HEK293 (cell line): ENCODE data around the gene GRB10.

Source experiments
- ATF2 ChIP-seq: fragments of 450-650 bp; formaldehyde crosslinking; IDR thresholded peaks from 2 replicates; pipeline ENCODE4 v1.5.1; 2016; ENCODE audit warnings: missing biosample characterization, missing genetic modification characterization, low read depth
- CTCF ChIP-seq: fragments of 450-650 bp; formaldehyde crosslinking; IDR thresholded peaks from 2 replicates; pipeline ENCODE4 v1.5.1; 2016; ENCODE audit warnings: missing biosample characterization, missing genetic modification characterization
- ZBTB20 ChIP-seq: fragments of 450-650 bp; formaldehyde crosslinking; IDR thresholded peaks from 2 replicates; pipeline ENCODE4 v1.5.1; 2016; ENCODE audit warnings: missing biosample characterization, missing genetic modification characterization
- ZFHX2 ChIP-seq: fragments of 450-650 bp; formaldehyde crosslinking; conservative IDR thresholded peaks from 2 replicates; pipeline ENCODE4 v1.5.1; 2016; ENCODE audit warnings: missing biosample characterization, missing genetic modification characterization
- ZFP3 ChIP-seq: fragments of 450-650 bp; formaldehyde crosslinking; IDR thresholded peaks from 2 replicates; pipeline ENCODE4 v1.5.1; 2016; ENCODE audit warnings: low read depth, missing biosample characterization, missing genetic modification characterization
- ZNF561 ChIP-seq: fragments of 450-650 bp; IDR thresholded peaks from 2 replicates; pipeline ENCODE4 v1.5.1; 2018; ENCODE audit warnings: missing biosample characterization, missing genetic modification characterization, borderline replicate concordance

- TF ChIP-seq ATF2 (tag by site-specific recombination) = no peak
- TF ChIP-seq ZFP3 = no peak
- no peak for TF ChIP-seq CTCF
- no peak for TF ChIP-seq ZBTB20 (tag by site-specific recombination)
- TF ChIP-seq ZNF561 (tag by site-specific recombination) = no peak
- TF ChIP-seq ZFHX2 (tag by site-specific recombination) = no peak
Observed at GRCh38 chr7:50806143-50806542, 23.4 kb upstream of the GRB10 start.
